ENCODE measurements around the gene LRRC9. TPM values are rescaled to one million over a fixed set of nuclear protein-coding genes. Genes with fewer than 3 reads are reported as not detected.

LRRC9 gene
- total and polyA plus RNA-seq, 2 of the 13 experiments (the other 11 are each of a cell fraction or from before 2014, with no cell fraction given) = 0.08 to 0.18 TPM

DNA sequence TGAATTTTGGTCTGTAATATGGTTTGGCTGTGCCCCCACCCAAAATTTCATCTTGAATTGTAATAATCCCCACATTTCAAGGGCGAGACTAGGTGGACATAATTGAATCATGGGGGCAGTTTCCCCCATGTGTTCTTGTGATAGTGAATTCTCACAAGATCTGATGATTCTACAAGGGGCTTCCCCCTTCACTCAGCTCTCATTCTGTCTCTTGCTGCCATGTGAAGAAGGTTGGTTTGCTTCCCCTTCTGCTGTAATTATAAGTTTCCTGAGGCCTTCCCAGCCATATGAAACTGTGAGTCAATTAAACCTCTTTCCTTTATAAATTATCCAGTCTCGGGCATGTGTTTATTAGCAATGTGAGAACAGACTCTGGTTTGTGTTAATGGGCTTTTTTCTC lies 5.9 kb downstream of the LRRC9 start:
- ChIA-PET POLR2A (no interaction called here), CTCF (ENCODE audit: low intra/inter-chr PET ratio, low total read pairs) (no interaction called here)
- H2AFZ ChIP-seq (ENCODE audit: low read length) = no peak overlapping the region
- TF ChIP-seq KMT2B (CRISPR knock-in tag; IDR thresholded peaks at IDR 0.05) (no peak), RBAK (CRISPR knock-in tag; IDR thresholded peaks at IDR 0.05) (no peak)
- H3K36me3 ChIP-seq (replicated peaks in 1 of 2; ENCODE audit: control insufficient read depth in 1 of 2, insufficient read depth in 2 of 2, low read length in 2 of 2) = no peaks in the 10 kb centered on the region
- FAIRE-seq (no peak), DNase-seq (ENCODE audit: low spot score) (no peak), ATAC-seq (no peak)
- intact Hi-C loops (cut with micrococcal nuclease; ENCODE audit: unreplicated experiment) = no loop called here
- H4K20me1 ChIP-seq (ENCODE audit: insufficient read depth, low read length) = no peaks in the 10 kb centered on the region
- H3K9ac ChIP-seq (ENCODE audit: insufficient read depth, low read depth, low read length) = no peak overlapping the region
- peaks cover 2% of the 10 kb centered on the region for H3K4me1 ChIP-seq (ENCODE audit: insufficient read depth, low read length)
- no peaks in the 10 kb centered on the region for H3K27me3 ChIP-seq (ENCODE audit: control insufficient read depth in 1 of 2, insufficient read depth in 2 of 2, low read length in 2 of 2)
- BruUV-seq (replicated peaks) = no TSS peak
- 2% methylated on average over 2 of the region's 2 CpGs for WGBS (ENCODE audit: low lambda C conversion rate)
- in situ Hi-C loops (cut with HindIII; ENCODE audit: extremely low pct_ligation_motif_present, low pct_unique_long_range_greater_than_20kb) = no loop called here
- no peak overlapping the region for H3K4me3 ChIP-seq (replicated peaks in 1 of 3; ENCODE audit: insufficient read depth in 1 of 3, low read depth in 2 of 3, low read length in 3 of 3)
- H3K27ac ChIP-seq (ENCODE audit: extremely low read length, insufficient read depth, low read length) = no peak overlapping the region
- H3K79me2 ChIP-seq (ENCODE audit: insufficient read depth, low read length) = no peaks in the 10 kb centered on the region
- no peak overlapping the region for H3K4me2 ChIP-seq (ENCODE audit: low read depth, low read length)
- H3K9me3 ChIP-seq (ENCODE audit: low read length) = no peaks in the 10 kb centered on the region

DNA sequence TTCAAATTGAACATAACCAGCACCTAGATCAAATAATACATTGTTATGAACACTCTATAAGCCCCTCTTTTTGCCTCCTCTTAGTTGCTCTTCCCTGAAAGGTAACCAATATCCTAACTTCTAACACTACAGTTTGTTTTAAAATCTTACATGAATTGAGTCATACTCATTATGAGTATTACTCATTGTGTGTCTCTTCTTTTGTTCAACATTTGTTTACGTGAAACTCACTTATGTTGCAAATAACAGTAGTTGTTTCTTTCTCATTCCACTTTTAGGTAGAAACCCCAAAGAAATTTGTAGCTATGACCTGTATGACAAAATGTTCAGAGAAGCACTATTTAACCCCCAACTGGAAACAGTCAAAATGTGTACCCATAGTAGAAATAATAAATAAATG lies 6.6 kb downstream of the LRRC9 start:
- H3K9ac ChIP-seq (ENCODE audit: insufficient read depth, low read depth, low read length) = no peak overlapping the region
- H2AFZ ChIP-seq (ENCODE audit: low read length) = no peak overlapping the region
- no peaks in the 10 kb centered on the region for H3K27me3 ChIP-seq (ENCODE audit: control insufficient read depth in 1 of 2, insufficient read depth in 2 of 2, low read length in 2 of 2)
- BruUV-seq (replicated peaks) = no TSS peak
- H3K27ac ChIP-seq (ENCODE audit: extremely low read length, insufficient read depth, low read length) = no peak overlapping the region
- H3K4me3 ChIP-seq (replicated peaks in 1 of 3; ENCODE audit: insufficient read depth in 1 of 3, low read depth in 2 of 3, low read length in 3 of 3) = no peak overlapping the region
- ChIA-PET POLR2A (no interaction called here), CTCF (ENCODE audit: low intra/inter-chr PET ratio, low total read pairs) (no interaction called here)
- intact Hi-C loops (cut with micrococcal nuclease; ENCODE audit: unreplicated experiment) (no loop called here), in situ Hi-C loops (cut with HindIII; ENCODE audit: extremely low pct_ligation_motif_present, low pct_unique_long_range_greater_than_20kb) (no loop called here)
- H3K9me3 ChIP-seq (ENCODE audit: low read length) = no peaks in the 10 kb centered on the region
- H3K79me2 ChIP-seq (ENCODE audit: insufficient read depth, low read length) = no peaks in the 10 kb centered on the region
- no peaks in the 10 kb centered on the region for H4K20me1 ChIP-seq (ENCODE audit: insufficient read depth, low read length)
- ATAC-seq (no peak), FAIRE-seq (no peak), DNase-seq (ENCODE audit: low spot score) (no peak)
- H3K4me2 ChIP-seq (ENCODE audit: low read depth, low read length) = no peak overlapping the region
- no peaks in the 10 kb centered on the region for H3K36me3 ChIP-seq (replicated peaks in 1 of 2; ENCODE audit: control insufficient read depth in 1 of 2, insufficient read depth in 2 of 2, low read length in 2 of 2)
- H3K4me1 ChIP-seq (ENCODE audit: insufficient read depth, low read length) = no peaks in the 10 kb centered on the region
- TF ChIP-seq GPN1 (CRISPR knock-in tag; IDR thresholded peaks at IDR 0.05; ENCODE audit: borderline replicate concordance) (no peak), MED13 (CRISPR knock-in tag; IDR thresholded peaks at IDR 0.05) (no peak), ZNF570 (CRISPR knock-in tag; IDR thresholded peaks at IDR 0.05; ENCODE audit: borderline replicate concordance) (no peak), ZNF335 (CRISPR knock-in tag; IDR thresholded peaks at IDR 0.05) (no peak), ZSCAN20 (CRISPR knock-in tag; IDR thresholded peaks at IDR 0.05; ENCODE audit: borderline replicate concordance) (no peak), LCORL (IDR thresholded peaks at IDR 0.05) (no peak), LCORL (CRISPR knock-in tag; IDR thresholded peaks at IDR 0.05) (no peak)
- TF ChIP-seq, protein P1, sequence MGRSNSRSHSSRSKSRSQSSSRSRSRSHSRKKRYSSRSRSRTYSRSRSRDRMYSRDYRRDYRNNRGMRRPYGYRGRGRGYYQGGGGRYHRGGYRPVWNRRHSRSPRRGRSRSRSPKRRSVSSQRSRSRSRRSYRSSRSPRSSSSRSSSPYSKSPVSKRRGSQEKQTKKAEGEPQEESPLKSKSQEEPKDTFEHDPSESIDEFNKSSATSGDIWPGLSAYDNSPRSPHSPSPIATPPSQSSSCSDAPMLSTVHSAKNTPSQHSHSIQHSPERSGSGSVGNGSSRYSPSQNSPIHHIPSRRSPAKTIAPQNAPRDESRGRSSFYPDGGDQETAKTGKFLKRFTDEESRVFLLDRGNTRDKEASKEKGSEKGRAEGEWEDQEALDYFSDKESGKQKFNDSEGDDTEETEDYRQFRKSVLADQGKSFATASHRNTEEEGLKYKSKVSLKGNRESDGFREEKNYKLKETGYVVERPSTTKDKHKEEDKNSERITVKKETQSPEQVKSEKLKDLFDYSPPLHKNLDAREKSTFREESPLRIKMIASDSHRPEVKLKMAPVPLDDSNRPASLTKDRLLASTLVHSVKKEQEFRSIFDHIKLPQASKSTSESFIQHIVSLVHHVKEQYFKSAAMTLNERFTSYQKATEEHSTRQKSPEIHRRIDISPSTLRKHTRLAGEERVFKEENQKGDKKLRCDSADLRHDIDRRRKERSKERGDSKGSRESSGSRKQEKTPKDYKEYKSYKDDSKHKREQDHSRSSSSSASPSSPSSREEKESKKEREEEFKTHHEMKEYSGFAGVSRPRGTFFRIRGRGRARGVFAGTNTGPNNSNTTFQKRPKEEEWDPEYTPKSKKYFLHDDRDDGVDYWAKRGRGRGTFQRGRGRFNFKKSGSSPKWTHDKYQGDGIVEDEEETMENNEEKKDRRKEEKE (IDR thresholded peaks at IDR 0.05) = no peak
- TF ChIP-seq, protein P2, sequence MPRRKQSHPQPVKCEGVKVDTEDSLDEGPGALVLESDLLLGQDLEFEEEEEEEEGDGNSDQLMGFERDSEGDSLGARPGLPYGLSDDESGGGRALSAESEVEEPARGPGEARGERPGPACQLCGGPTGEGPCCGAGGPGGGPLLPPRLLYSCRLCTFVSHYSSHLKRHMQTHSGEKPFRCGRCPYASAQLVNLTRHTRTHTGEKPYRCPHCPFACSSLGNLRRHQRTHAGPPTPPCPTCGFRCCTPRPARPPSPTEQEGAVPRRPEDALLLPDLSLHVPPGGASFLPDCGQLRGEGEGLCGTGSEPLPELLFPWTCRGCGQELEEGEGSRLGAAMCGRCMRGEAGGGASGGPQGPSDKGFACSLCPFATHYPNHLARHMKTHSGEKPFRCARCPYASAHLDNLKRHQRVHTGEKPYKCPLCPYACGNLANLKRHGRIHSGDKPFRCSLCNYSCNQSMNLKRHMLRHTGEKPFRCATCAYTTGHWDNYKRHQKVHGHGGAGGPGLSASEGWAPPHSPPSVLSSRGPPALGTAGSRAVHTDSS (CRISPR knock-in tag; conservative IDR thresholded peaks at IDR 0.05) = no peak
- TF ChIP-seq, protein P3, sequence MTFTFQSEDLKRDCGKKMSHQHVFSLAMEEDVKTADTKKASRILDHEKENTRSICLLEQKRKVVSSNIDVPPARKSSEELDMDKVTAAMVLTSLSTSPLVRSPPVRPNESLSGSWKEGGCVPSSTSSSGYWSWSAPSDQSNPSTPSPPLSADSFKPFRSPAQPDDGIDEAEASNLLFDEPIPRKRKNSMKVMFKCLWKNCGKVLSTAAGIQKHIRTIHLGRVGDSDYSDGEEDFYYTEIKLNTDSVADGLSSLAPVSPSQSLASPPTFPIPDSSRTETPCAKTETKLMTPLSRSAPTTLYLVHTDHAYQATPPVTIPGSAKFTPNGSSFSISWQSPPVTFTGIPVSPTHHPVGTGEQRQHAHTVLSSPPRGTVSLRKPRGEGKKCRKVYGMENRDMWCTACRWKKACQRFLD (CRISPR knock-in tag; IDR thresholded peaks at IDR 0.05; ENCODE audit: borderline replicate concordance) = no peak
- WGBS (ENCODE audit: low lambda C conversion rate) = 75% methylated on average over 1 of the region's 1 CpG

Measured in HepG2 (cell line).